ENCODE measurements around the gene DIAPH2.
"Not testable (repeated sequence)": the region's sequence is repeated elsewhere in the genome, so short reads cannot be mapped to it uniquely, and the experiment has no call there.

Gene DIAPH2

DNA sequence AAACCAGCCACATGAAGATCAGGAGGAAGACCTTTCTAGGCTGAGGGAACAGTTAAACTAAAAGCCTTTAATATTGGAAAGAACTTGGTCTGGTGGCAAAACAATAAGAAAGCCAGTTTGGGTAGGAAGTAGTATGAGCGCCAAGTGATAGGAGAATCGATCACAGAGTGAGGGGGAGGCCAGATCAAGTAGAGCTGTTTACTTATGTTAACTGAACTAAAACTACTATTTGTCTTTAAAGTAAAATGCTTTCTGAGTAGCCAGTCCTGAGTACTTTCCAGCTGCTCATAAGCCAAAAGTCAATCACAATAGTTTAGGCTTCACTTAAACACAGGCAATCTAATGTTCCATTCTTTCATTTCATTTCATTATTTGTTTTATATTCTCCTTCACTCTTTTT is 136.3 kb downstream of the DIAPH2 start:
- H3K27me3 ChIP-seq (ENCODE audit: control insufficient read depth, insufficient read depth, low read length) = no peaks in the 10 kb centered on the region
- H3K9me3 ChIP-seq (ENCODE audit: control insufficient read depth, insufficient read depth, low read depth, low read length) = no peaks in the 10 kb centered on the region
- no peak overlapping the region for H3K4me3 ChIP-seq (ENCODE audit: low read depth, low read length)
- H3K36me3 ChIP-seq (ENCODE audit: control insufficient read depth, insufficient read depth, low read length) = no peaks in the 10 kb centered on the region
- H3K9ac ChIP-seq (ENCODE audit: low read length) = no peak overlapping the region
- no peak overlapping the region for H3K27ac ChIP-seq (ENCODE audit: low read depth, low read length)
- peaks cover 10% of the 10 kb centered on the region for H3K4me1 ChIP-seq (ENCODE audit: control insufficient read depth, insufficient read depth, low read length)

DNA sequence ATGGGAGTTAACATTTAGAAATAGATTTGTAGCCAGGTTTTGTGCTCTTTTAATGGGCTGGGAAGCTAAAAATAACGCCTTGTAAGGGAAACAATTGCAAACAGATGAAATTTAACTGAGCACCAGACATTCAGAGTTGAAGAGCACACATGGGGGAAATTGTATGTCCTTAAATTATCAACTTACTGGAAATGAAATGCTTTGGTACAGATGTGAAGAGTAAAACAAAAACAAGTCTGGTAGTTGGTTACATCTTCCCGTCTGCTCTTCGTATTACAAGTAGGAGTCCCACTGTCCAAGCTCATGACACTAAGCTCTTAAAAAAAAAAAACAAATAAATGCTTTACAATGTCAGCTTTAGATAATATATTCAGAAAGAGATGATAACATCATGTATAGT is 139.5 kb downstream of the DIAPH2 start:
- no peaks in the 10 kb centered on the region for H3K27me3 ChIP-seq (ENCODE audit: control insufficient read depth, insufficient read depth, low read length)
- H3K4me1 ChIP-seq (ENCODE audit: control insufficient read depth, insufficient read depth, low read length) = peaks cover 10% of the 10 kb centered on the region
- H3K4me3 ChIP-seq (ENCODE audit: low read depth, low read length) = no peak overlapping the region
- H3K27ac ChIP-seq (ENCODE audit: low read depth, low read length) = no peak overlapping the region
- H3K9me3 ChIP-seq (ENCODE audit: control insufficient read depth, insufficient read depth, low read depth, low read length) = no peaks in the 10 kb centered on the region
- no peaks in the 10 kb centered on the region for H3K36me3 ChIP-seq (ENCODE audit: control insufficient read depth, insufficient read depth, low read length)
- no peak overlapping the region for H3K9ac ChIP-seq (ENCODE audit: low read length)

DNA sequence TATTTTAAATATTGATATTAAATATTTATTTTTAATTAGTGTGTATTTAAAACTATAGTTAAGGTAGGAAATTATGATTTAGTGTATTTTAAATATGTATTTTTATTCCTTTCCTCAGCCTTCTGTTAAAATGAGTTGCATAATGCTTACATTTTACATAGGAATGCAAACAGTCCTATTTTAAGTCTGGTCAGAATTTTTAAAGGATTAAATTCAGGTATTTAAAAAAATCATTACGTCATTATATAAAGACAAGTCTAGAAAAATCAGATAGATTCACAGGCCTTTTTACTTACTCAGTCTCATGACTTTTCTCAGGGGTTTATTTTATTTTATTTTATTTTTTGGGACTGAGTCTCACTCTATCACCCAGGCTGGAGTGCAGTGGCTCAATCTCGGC is 148.7 kb downstream of the DIAPH2 start:
- Histone ChIP-seq H3K9me3 (ENCODE audit: control insufficient read depth, insufficient read depth, low read depth, low read length) (no peaks in the 10 kb centered on the region), H3K27me3 (ENCODE audit: control insufficient read depth, insufficient read depth, low read length) (no peaks in the 10 kb centered on the region), H3K4me1 (ENCODE audit: control insufficient read depth, insufficient read depth, low read length) (peaks cover 17% of the 10 kb centered on the region), H3K4me3 (ENCODE audit: low read depth, low read length) (no peak overlapping the region), H3K9ac (ENCODE audit: low read length) (no peak overlapping the region), H3K27ac (ENCODE audit: low read depth, low read length) (no peak overlapping the region), H3K36me3 (ENCODE audit: control insufficient read depth, insufficient read depth, low read length) (no peaks in the 10 kb centered on the region)

DNA sequence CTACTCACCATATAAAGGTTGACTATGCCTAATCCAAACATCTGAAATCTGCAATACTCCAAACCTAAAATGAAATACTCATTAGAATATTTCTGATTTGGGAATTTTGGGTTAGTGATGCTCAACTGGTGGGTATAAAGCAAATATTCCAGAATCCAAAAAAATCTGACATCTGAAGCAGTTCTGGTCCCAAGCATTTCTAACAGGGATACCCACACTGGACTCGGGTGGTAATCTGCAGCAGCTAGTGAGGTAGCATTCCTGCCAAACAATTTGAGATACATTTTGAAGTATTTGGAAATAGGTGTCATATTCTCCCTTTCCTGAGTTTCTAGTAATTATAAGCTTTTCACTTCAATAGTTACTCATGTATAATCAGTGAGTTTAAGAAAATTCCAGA is 149.5 kb downstream of the DIAPH2 start:
- Histone ChIP-seq H3K4me3 (ENCODE audit: low read depth, low read length) (no peak overlapping the region), H3K36me3 (ENCODE audit: control insufficient read depth, insufficient read depth, low read length) (no peaks in the 10 kb centered on the region), H3K27ac (ENCODE audit: low read depth, low read length) (no peak overlapping the region), H3K9ac (ENCODE audit: low read length) (no peak overlapping the region), H3K9me3 (ENCODE audit: control insufficient read depth, insufficient read depth, low read depth, low read length) (no peaks in the 10 kb centered on the region), H3K4me1 (ENCODE audit: control insufficient read depth, insufficient read depth, low read length) (peaks cover 25% of the 10 kb centered on the region), H3K27me3 (ENCODE audit: control insufficient read depth, insufficient read depth, low read length) (no peaks in the 10 kb centered on the region)

DNA sequence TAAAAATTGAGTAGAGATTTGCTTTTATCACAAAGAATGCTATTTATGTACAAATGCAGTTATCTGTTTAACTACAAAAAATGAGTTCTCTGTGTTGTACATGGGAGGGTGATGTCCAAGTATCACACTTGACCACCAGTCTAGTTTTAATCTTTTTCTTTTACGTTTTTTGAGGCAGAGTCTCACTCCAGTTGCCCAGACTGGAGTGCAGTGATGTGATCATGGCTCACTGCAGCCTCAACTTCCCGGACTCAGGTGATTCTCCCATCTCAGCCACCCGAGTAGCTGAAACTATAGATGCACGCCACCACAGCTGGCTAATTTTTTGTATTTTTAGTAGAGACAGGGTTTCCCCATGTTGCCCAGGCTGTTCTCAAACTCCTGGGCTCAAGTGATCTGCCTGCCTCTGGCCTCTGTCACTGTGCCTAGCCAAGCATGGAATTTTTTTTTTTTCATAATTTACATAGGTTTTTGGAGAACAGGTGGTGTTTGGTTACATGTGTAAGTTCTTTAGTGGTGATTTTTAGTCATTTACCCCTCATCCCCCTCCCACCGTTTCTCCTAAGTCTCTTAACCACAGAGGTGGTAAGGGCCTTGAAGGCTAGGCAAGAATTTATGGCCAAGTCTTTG is 151.1 kb downstream of the DIAPH2 start:
- Histone ChIP-seq H3K4me3 (ENCODE audit: low read depth, low read length) (no peak overlapping the region), H3K36me3 (ENCODE audit: control insufficient read depth, insufficient read depth, low read length) (no peaks in the 10 kb centered on the region), H3K9me3 (ENCODE audit: control insufficient read depth, insufficient read depth, low read depth, low read length) (no peaks in the 10 kb centered on the region), H3K27me3 (ENCODE audit: control insufficient read depth, insufficient read depth, low read length) (no peaks in the 10 kb centered on the region), H3K9ac (ENCODE audit: low read length) (no peak overlapping the region), H3K27ac (ENCODE audit: low read depth, low read length) (no peak overlapping the region), H3K4me1 (ENCODE audit: control insufficient read depth, insufficient read depth, low read length) (peaks cover 29% of the 10 kb centered on the region)

DNA sequence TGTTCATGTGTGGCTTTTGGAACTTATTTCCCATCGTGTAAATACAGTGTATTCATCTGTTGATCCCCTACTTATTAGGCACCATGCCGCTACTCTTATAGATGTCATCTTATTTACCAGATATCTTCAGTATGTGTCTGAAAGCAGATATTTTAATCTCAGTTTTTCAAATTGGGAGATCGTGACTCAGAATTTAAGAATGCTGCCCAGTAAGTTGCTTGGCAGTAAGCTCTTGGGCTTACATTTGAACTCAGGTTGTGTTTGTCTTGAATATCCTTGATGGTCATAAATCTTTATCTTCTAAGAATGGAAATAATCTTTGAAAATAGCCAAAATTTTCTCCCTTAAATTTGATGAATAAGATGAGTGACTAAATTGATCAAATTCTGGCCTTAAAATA is 153.2 kb downstream of the DIAPH2 start:
- H3K27ac ChIP-seq (ENCODE audit: low read depth, low read length) = peak overlapping the region; percentile 62; the same call in 1 of the 2 replicates
- no peaks in the 10 kb centered on the region for H3K36me3 ChIP-seq (ENCODE audit: control insufficient read depth, insufficient read depth, low read length)
- H3K4me1 ChIP-seq (ENCODE audit: control insufficient read depth, insufficient read depth, low read length) = peaks cover 48% of the 10 kb centered on the region
- no peaks in the 10 kb centered on the region for H3K9me3 ChIP-seq (ENCODE audit: control insufficient read depth, insufficient read depth, low read depth, low read length)
- no peaks in the 10 kb centered on the region for H3K27me3 ChIP-seq (ENCODE audit: control insufficient read depth, insufficient read depth, low read length)
- no peak overlapping the region for H3K4me3 ChIP-seq (ENCODE audit: low read depth, low read length)
- H3K9ac ChIP-seq (ENCODE audit: low read length) = no peak overlapping the region

DNA sequence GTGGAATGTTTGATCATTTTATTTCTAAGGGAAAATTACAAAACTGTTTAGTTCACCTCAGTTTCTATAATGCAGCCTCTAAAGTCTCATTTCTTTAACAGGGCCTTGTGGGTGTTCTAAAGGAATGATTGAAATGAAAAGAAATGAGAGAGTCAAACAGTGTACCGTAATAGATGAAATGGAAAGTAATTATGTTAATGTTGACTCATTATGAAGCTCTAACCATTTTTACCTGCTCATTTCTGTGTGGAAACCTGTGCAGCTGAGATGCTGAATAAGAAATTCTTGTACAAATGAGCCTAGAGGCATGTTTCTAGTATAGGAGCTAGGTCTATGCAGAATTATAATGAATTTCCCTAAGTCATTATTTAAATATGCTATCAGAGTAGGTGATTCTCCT is 153.9 kb downstream of the DIAPH2 start:
- no peak overlapping the region for H3K9ac ChIP-seq (ENCODE audit: low read length)
- H3K27ac ChIP-seq (ENCODE audit: low read depth, low read length) = 0 out of 2 replicates have a peak overlapping the region, but pooled peaks have one; percentile 62
- H3K9me3 ChIP-seq (ENCODE audit: control insufficient read depth, insufficient read depth, low read depth, low read length) = no peaks in the 10 kb centered on the region
- no peaks in the 10 kb centered on the region for H3K27me3 ChIP-seq (ENCODE audit: control insufficient read depth, insufficient read depth, low read length)
- H3K4me1 ChIP-seq (ENCODE audit: control insufficient read depth, insufficient read depth, low read length) = peaks cover 55% of the 10 kb centered on the region
- H3K4me3 ChIP-seq (ENCODE audit: low read depth, low read length) = no peak overlapping the region
- H3K36me3 ChIP-seq (ENCODE audit: control insufficient read depth, insufficient read depth, low read length) = no peaks in the 10 kb centered on the region

DNA sequence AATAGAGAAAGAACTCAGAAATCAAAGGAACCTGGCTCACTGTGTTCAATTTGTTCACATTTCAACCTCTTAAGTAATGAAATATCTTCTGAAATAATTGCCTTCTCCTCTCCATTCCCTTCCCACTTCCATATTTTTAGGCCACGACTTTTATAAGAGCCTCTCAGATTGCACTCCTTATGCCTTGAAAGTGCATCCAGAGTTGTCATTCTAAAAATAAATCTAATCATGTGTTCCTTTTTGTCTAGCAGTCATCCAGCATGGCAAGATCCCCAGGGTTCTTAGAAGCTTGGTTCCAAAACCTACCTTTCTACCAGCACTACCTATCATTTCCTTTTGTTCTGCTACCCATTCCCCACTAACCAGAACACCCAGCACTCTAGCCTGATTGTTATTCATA is 156.7 kb downstream of the DIAPH2 start:
- H3K27me3 ChIP-seq (ENCODE audit: control insufficient read depth, insufficient read depth, low read length) = no peaks in the 10 kb centered on the region
- no peaks in the 10 kb centered on the region for H3K9me3 ChIP-seq (ENCODE audit: control insufficient read depth, insufficient read depth, low read depth, low read length)
- peaks cover 59% of the 10 kb centered on the region for H3K4me1 ChIP-seq (ENCODE audit: control insufficient read depth, insufficient read depth, low read length)
- H3K4me3 ChIP-seq (ENCODE audit: low read depth, low read length) = no peak overlapping the region; the same call in 1 of the 2 replicates
- no peaks in the 10 kb centered on the region for H3K36me3 ChIP-seq (ENCODE audit: control insufficient read depth, insufficient read depth, low read length)
- peak overlapping the region; percentile 89; the same call in 1 of the 2 replicates for H3K27ac ChIP-seq (ENCODE audit: low read depth, low read length)
- peak overlapping the region; percentile 80 for H3K9ac ChIP-seq (ENCODE audit: low read length)

DNA sequence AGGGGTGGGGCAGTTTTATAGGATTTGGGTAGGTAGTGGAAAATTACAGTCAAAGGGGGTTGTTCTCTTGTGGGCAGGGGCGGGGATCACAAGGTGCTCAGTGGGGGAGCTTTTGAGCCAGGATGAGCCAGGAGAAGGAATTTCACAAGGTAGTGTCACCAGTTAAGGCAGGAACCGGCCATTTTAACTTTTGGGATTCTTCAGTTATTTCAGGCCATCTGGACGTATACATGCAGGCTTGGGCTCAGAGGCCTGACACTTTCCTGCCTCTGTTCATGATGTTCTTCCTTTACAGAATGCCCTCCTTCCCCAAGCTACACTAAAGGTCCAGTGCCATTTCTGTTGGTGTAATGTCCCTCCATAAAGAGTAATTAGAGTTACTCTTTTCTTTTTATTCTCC is 157.2 kb downstream of the DIAPH2 start:
- Histone ChIP-seq H3K4me1 (ENCODE audit: control insufficient read depth, insufficient read depth, low read length) (peaks cover 63% of the 10 kb centered on the region), H3K4me3 (ENCODE audit: low read depth, low read length) (peak overlapping the region; percentile 7; the same call in 1 of the 2 replicates), H3K9ac (ENCODE audit: low read length) (peak overlapping the region; percentile 44), H3K27ac (ENCODE audit: low read depth, low read length) (peak overlapping the region; percentile 90)
- H3K36me3 ChIP-seq (ENCODE audit: control insufficient read depth, insufficient read depth, low read length); H3K9me3 ChIP-seq (ENCODE audit: control insufficient read depth, insufficient read depth, low read depth, low read length); H3K27me3 ChIP-seq (ENCODE audit: control insufficient read depth, insufficient read depth, low read length): not testable (repeated sequence)

DNA sequence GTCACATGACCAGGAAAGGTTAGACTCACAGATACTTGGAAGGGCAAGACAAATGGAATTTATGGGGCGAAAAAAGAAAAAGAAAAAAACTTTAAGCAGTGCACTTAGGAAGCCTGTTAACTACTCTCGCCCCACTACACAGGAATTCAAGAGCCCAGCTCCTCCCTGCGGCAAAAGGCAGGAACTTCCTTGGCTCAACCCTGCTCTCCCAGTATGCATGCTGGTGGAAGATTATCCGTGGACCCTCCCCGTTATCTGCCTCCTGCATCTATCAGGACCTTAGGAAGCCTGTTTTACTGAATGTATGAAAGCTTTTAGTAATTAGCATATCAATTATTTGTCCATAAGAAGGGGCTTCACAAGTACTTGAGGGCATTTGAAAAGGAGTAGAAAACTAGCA is 158.9 kb downstream of the DIAPH2 start:
- Histone ChIP-seq H3K27me3 (ENCODE audit: control insufficient read depth, insufficient read depth, low read length) (no peaks in the 10 kb centered on the region), H3K9me3 (ENCODE audit: control insufficient read depth, insufficient read depth, low read depth, low read length) (no peaks in the 10 kb centered on the region), H3K4me3 (ENCODE audit: low read depth, low read length) (no peak overlapping the region), H3K27ac (ENCODE audit: low read depth, low read length) (peak overlapping the region; percentile 90; the same call in 1 of the 2 replicates), H3K9ac (ENCODE audit: low read length) (peak overlapping the region; percentile 16), H3K4me1 (ENCODE audit: control insufficient read depth, insufficient read depth, low read length) (peaks cover 56% of the 10 kb centered on the region), H3K36me3 (ENCODE audit: control insufficient read depth, insufficient read depth, low read length) (no peaks in the 10 kb centered on the region)

DNA sequence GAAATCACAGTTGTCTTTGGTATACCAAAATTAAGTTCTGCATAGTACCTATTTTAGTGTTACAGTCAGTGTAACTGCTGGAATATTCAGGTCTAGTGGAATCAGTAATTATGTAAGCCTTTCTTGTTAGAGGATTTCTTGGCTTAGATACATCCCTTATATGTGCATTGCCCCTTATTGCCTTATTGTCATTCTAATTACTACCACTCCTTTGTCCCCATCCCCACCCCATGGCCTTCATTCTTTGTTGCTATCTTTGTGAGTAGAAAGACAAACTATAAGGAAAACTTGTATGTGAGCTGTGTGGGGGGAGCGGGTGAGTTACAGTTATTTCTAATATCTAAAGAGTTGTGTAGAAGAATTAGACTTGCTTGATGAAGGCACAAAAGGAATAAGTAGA is 162.2 kb downstream of the DIAPH2 start:
- 0 out of 2 replicates have a peak overlapping the region, but pooled peaks have one; percentile 27 for H3K27ac ChIP-seq (ENCODE audit: low read depth, low read length)
- H3K4me1 ChIP-seq (ENCODE audit: control insufficient read depth, insufficient read depth, low read length) = peaks cover 37% of the 10 kb centered on the region
- H3K9ac ChIP-seq (ENCODE audit: low read length) = no peak overlapping the region
- H3K9me3 ChIP-seq (ENCODE audit: control insufficient read depth, insufficient read depth, low read depth, low read length) = no peaks in the 10 kb centered on the region
- no peak overlapping the region for H3K4me3 ChIP-seq (ENCODE audit: low read depth, low read length)
- no peaks in the 10 kb centered on the region for H3K36me3 ChIP-seq (ENCODE audit: control insufficient read depth, insufficient read depth, low read length)
- H3K27me3 ChIP-seq (ENCODE audit: control insufficient read depth, insufficient read depth, low read length) = no peaks in the 10 kb centered on the region

Measured in HUES6 (cell line).